Ureter (tissue), 1 donor: ENCODE results near the gene WDFY4. TPM values are rescaled to one million over a fixed set of nuclear protein-coding genes. Genes with fewer than 3 reads are reported as not detected.
A peak's percentile ranks its signal among the peaks of the same experiment; 100 is the strongest.

Experiments
- DNase-seq: peaks from one replicate; pipeline ENCODE4 v3.0.0-alpha.2; 2020; ENCODE audit warnings: low spot score
- total RNA-seq: library from RNA; stranded (reverse); gene quantifications from one replicate; pipeline ENCODE4 v1.2.4, GENCODE V29; 2023
- donor health status: DM: yes; HTN: yes; CAD: no.

Gene WDFY4
- total RNA-seq, 1 donor from 2014 or later: 7.0 TPM

GRCh38 chr10:48879451-48879850, 194.8 kb downstream of the WDFY4 start:
- no peak for DNase-seq

GRCh38 chr10:48880016-48880705, 195.5 kb downstream of the WDFY4 start:
- DNase-seq: no peak

GRCh38 chr10:48881937-48882336, 197.3 kb downstream of the WDFY4 start:
- no peak for DNase-seq

DNA sequence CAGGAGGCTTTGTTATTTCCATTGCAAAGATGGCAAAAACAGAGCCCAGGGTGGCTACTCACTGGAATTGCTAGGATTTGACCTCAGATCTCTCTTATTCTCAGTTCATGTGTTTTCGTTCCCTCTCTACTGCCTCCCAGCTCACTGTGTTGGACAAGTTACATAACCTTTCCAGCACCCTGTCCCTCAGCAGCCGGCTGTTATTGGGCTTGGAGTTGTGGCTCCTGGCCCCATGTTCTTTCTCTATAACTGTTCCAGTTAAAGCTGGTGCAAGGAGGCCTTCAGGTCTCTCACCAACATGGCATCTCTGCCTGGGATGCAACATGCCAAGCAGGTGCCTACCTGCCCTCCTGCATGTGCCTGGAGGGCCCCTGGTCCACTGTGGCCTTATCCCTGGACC, 198.2 kb downstream of the WDFY4 start:
- no peak for DNase-seq

DNA sequence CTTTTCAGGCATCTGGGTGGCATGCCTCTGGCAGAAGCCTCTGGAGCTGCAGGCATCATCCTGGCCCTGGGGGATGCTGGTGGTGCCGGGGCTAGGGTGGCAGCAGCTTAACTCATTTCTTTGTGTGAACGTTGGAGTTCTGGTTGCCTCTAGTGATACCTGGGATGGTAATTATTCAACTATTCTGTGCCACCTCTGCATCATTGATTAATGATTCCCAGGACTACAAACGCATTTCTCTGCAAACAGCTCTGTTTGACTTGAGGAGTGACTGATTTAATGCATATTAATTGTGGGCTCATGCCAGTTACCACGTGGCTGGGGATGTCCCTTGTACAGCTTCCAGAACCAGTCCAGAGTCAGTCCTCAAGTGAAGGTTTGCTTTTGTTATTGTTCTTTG, 199.0 kb downstream of the WDFY4 start:
- no peak for DNase-seq

- no peak for DNase-seq
Observed at GRCh38 chr10:48884179-48885045, 199.7 kb downstream of the WDFY4 start.

DNA sequence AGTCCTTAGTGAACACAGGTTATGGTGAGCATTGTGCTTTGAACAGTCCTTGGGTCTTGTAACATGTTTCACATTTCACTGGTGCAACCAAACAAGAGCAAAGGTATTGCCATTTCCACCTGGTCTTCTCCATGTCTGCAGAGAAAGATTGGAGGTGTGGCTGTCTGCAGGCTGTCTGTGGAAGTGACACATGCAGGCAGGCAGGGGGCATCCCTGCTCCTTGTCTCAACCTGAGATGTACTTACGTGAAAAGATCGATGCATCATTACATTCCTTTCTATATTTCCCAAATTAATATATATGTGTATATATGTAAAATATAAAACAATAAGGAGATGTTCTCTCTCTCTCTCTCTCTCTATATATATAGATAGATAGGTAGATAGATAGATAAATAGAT, 200.7 kb downstream of the WDFY4 start:
- no peak for DNase-seq

- no peak for DNase-seq
Observed at GRCh38 chr10:48887982-48888381, 203.3 kb downstream of the WDFY4 start.

GRCh38 chr10:48890888-48891850, 206.5 kb downstream of the WDFY4 start:
- no peak for DNase-seq

- no peak for DNase-seq
Observed at GRCh38 chr10:48894911-48895802, 210.5 kb downstream of the WDFY4 start.

- no peak for DNase-seq
Observed at GRCh38 chr10:48895803-48896195, 211.1 kb downstream of the WDFY4 start.

- peak; percentile 37 for DNase-seq
Observed at GRCh38 chr10:48896756-48897440, 212.2 kb downstream of the WDFY4 start.

DNA sequence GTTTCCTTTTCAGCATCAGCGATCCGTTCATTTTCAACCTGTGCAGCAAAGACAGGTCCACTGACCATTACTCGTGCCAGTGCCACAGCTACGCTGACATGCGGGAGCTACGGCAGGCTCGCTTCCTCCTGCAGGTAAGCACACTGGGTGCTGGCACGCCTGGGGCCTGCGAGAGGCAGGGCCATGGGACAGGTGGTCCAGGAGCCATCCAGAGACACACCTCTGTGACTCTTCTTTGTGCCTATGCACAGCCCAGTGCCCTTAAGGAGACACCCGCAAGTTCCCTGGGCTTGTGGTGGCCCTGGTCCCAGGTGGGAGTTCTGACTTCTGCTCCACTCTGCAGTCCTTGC, 212.7 kb downstream of the WDFY4 start:
- no peak for DNase-seq

- no peak for DNase-seq
Observed at GRCh38 chr10:48898426-48898825, 213.8 kb downstream of the WDFY4 start.

GRCh38 chr10:48899781-48900180, 215.1 kb downstream of the WDFY4 start:
- DNase-seq: no peak

GRCh38 chr10:48900371-48900801, 215.7 kb downstream of the WDFY4 start:
- no peak for DNase-seq

DNA sequence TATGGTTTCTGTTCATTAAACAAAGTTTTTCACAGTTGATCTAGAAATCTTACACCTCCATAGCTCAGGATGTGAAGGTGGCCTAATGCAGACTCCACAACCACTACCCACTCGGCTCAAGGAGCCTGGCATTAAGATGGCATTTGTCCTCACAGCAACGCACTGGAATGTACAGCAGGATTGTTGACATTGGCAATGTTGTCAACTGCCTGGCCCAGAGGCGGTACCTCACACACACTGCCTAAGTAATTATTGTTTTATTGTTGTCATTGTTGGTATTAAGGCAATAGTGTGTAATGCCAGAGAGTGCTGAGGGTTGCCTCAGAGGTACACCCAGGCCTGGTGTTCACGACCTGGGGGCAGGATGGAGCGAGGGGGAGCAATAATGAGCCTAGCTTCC, 216.6 kb downstream of the WDFY4 start:
- peak; percentile 6 for DNase-seq

DNA sequence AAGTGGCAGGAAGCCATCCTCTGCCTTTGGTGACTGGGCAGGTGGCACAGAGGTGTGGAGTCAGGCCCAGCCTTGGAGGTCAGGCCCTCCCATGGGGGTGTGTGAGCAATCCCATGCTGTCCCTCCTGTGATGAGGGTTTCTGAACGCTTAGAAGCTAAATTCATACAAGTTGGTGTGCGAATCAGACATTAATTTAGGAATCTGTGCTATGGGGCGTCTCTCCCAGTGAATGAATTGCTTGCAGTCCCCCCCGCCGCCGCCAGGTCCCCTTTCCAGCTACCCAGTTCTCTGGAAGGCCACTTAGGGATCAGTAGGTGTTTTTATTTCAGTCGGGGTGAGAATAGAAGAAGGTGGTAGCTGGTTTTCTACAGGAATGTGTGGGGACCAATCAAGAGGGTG, 217.4 kb downstream of the WDFY4 start:
- DNase-seq: peak; percentile 13

DNA sequence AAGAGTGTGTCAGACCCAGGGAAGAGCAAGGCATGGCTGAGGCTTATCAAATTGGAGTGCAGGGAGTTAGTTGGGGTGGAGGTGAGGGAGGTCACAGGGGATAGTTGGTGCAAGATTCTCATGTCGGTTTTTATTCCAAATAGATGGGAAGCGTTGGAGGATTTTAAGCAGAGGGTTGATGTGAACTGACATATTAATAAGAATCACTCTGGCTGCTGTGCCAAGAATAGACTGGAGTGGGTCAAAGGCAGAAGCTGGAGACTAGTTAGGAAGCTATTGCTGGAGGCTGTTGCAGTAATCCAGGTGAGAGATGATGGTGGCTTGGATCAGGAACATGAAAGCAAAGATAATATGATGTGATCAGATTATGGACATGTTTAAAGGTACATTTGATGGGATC, 218.5 kb downstream of the WDFY4 start:
- DNase-seq: no peak

GRCh38 chr10:48904861-48905260, 220.2 kb downstream of the WDFY4 start:
- DNase-seq: no peak
